K562 (cell line): ENCODE data around the gene FAM200A. TPM values are rescaled to one million over a fixed set of nuclear protein-coding genes. Genes with fewer than 3 reads are reported as not detected.

Experiments
- ATAC-seq: fragments of 200-7000 bp; cut with Tn5 transposase; 3 replicates; pipeline ENCODE4 v1.9.1; 2020; ENCODE audit warnings: moderate library complexity
- BruUV-seq: library from RNA; stranded (reverse); fragments of 400-500 nt; replicated peaks from 2 replicates; lab custom pipeline; 2021; lab: Mats Ljungman, UMichigan
- CTCF ChIA-PET: fragments of 300-600 bp; formaldehyde crosslinking; extraction: SDS; loops from one replicate; lab custom pipeline; 2021; ENCODE audit warnings: low intra/inter-chr PET ratio; lab: Yijun Ruan, JAX
- POLR2A ChIA-PET: fragments of 300-600, 350-650 bp; sonication (Branson Sonifier 250); formaldehyde crosslinking; extraction: SDS; loops from one replicate; lab custom pipeline; 2021; ENCODE audit warnings: antibody characterized with exemption, inconsistent platforms; lab: Yijun Ruan, JAX
- DNase-seq, 4 experiments: peaks; one replicate each; pipeline versions ENCODE4 v3.0.0 to v3.0.0-alpha.2; 2011 to 2018; ENCODE audit warnings: low spot score in 3 of 4, mixed read lengths in 3 of 4; ENCODE audit errors: extremely low read depth in 1 of 4
- FAIRE-seq: peaks from 2 replicates; lab custom pipeline; 2011; peaks lifted over from hg19 to GRCh38; lab: Jason Lieb, UNC
- H2AFZ ChIP-seq: 2 replicates; pipeline ENCODE4 v1.6.0; 2011; ENCODE audit warnings: low read depth, low read length, control low read depth, inconsistent platforms
- H3K27ac ChIP-seq: fragments of 200-600 bp; 3 replicates; pipeline ENCODE4 v1.8.0; 2011; ENCODE audit warnings: low read depth, mild to moderate bottlenecking, control low read depth, inconsistent platforms, low read length, moderate library complexity, mixed read lengths; ENCODE audit errors: extremely low read depth
- H3K27me3 ChIP-seq, 2 experiments: fragments of 300-600 bp in 1 of 2; 2 replicates in 1 of 2; 3 replicates in 1 of 2; pipeline versions ENCODE4 v1.6.0 to v1.8.0; 2011; ENCODE audit warnings: inconsistent platforms in 2 of 2, low read length in 2 of 2, mild to moderate bottlenecking in 1 of 2, mixed read lengths in 1 of 2, moderate library complexity in 1 of 2; ENCODE audit not compliant: control insufficient read depth in 2 of 2, insufficient read depth in 2 of 2
- H3K36me3 ChIP-seq: fragments of 300-600 bp; 3 replicates; pipeline ENCODE4 v1.8.0; 2011; ENCODE audit warnings: mild to moderate bottlenecking, low read length, inconsistent platforms; ENCODE audit not compliant: control insufficient read depth, insufficient read depth
- H3K4me1 ChIP-seq, 2 experiments: fragments of 200-600 bp in 1 of 2; replicated peaks in 1 of 2; 2 replicates in 1 of 2; 3 replicates in 1 of 2; pipeline versions ENCODE4 v1.5.1 to v1.8.0; 2011; ENCODE audit warnings: inconsistent platforms in 2 of 2, low read length in 2 of 2, mild to moderate bottlenecking in 1 of 2, mixed read lengths in 1 of 2, moderate library complexity in 1 of 2; ENCODE audit not compliant: control insufficient read depth in 2 of 2, insufficient read depth in 2 of 2
- H3K4me2 ChIP-seq: 2 replicates; pipeline ENCODE4 v1.6.1; 2011; ENCODE audit warnings: low read length, control low read depth, inconsistent platforms, mixed read lengths; ENCODE audit not compliant: insufficient read depth
- H3K4me3 ChIP-seq: fragments of 200-600 bp; sonication (generic), shearing (Covaris generic); 2 replicates; pipeline ENCODE4 v1.5.1; 2016; ENCODE audit warnings: control low read depth, inconsistent platforms
- H3K79me2 ChIP-seq: fragments of 200-600 bp; 3 replicates; pipeline ENCODE4 v1.8.0; 2011; ENCODE audit warnings: low read length, inconsistent platforms; ENCODE audit not compliant: control insufficient read depth, insufficient read depth
- H3K9ac ChIP-seq, 2 experiments: 2 replicates each; pipeline versions ENCODE4 v1.6.0 to v1.6.1; 2011; ENCODE audit warnings: low read depth in 2 of 2, low read length in 2 of 2, control low read depth in 1 of 2, inconsistent platforms in 1 of 2, mild to moderate bottlenecking in 1 of 2, mixed read lengths in 1 of 2; ENCODE audit not compliant: insufficient read depth in 1 of 2
- H3K9me1 ChIP-seq: one replicate; pipeline ENCODE4 v1.6.0; 2011; ENCODE audit warnings: inconsistent platforms, mild to moderate bottlenecking, low read length, moderate library complexity; ENCODE audit not compliant: control insufficient read depth, insufficient read depth
- H3K9me3 ChIP-seq: replicated peaks from 2 replicates; pipeline ENCODE4 v1.5.1; 2011; ENCODE audit warnings: low read depth, low read length, inconsistent platforms; ENCODE audit not compliant: control insufficient read depth, insufficient read depth
- H4K20me1 ChIP-seq: replicated peaks from 2 replicates; pipeline ENCODE4 v1.6.1; 2011; ENCODE audit warnings: low read length, inconsistent platforms, mixed read lengths; ENCODE audit not compliant: control insufficient read depth, insufficient read depth
- CREBBP ChIP-seq: IDR thresholded peaks from one replicate; pipeline ENCODE4 v1.6.1; 2012; ENCODE audit warnings: low read depth, mild to moderate bottlenecking, control low read depth, inconsistent platforms, low read length
- CSDE1 ChIP-seq, 2 experiments: fragments of 450-650 bp; IDR thresholded peaks; 2 replicates each; pipeline ENCODE4 v1.6.1; 2016; ENCODE audit warnings: mild to moderate bottlenecking in 1 of 2
- EP300 ChIP-seq: IDR thresholded peaks from 2 replicates; pipeline ENCODE4 v1.6.1; 2012; ENCODE audit warnings: low read length, improper control_type of control experiment
- FOXP4 ChIP-seq: sonication (generic); formaldehyde crosslinking; IDR thresholded peaks from 2 replicates; pipeline ENCODE4 v1.8.0; 2022; ENCODE audit warnings: mild to moderate bottlenecking, missing genetic modification reagents, borderline replicate concordance
- ILK ChIP-seq: fragments of 450-650 bp; IDR thresholded peaks from 2 replicates; pipeline ENCODE4 v1.6.1; 2016; ENCODE audit warnings: missing genetic modification characterization, low read depth, mild to moderate bottlenecking, missing compliant biosample characterization, moderate library complexity, borderline replicate concordance
- NELFE ChIP-seq: IDR thresholded peaks from 2 replicates; pipeline ENCODE4 v1.6.1; 2011; ENCODE audit warnings: mild to moderate bottlenecking; ENCODE audit not compliant: insufficient read depth, insufficient read length
- NR2C2 ChIP-seq, 2 experiments: fragments of 200-800 bp in 1 of 2; sonication (Bioruptor generic) in 1 of 2; sonication (generic) in 1 of 2; formaldehyde crosslinking in 1 of 2; IDR thresholded peaks; 2 replicates each; pipeline versions ENCODE4 v1.6.1 to v1.8.0; 2016 to 2022; ENCODE audit warnings: mild to moderate bottlenecking in 1 of 2, missing compliant biosample characterization in 1 of 2, missing genetic modification characterization in 1 of 2, missing genetic modification reagents in 1 of 2
- REST ChIP-seq, 2 experiments: fragments of 450-650 bp; formaldehyde crosslinking in 1 of 2; IDR thresholded peaks; 2 replicates each; pipeline versions ENCODE4 v1.4.0 to v1.6.1; 2014 to 2020; ENCODE audit warnings: mild to moderate bottlenecking in 2 of 2, borderline replicate concordance in 1 of 2, low read depth in 1 of 2
- SREBF2 ChIP-seq: sonication (generic); formaldehyde crosslinking; IDR thresholded peaks from 2 replicates; pipeline ENCODE4 v1.4.0; 2020; ENCODE audit warnings: mild to moderate bottlenecking, missing genetic modification reagents
- TEAD2 ChIP-seq: fragments of 450-650 bp; IDR thresholded peaks from 2 replicates; pipeline ENCODE4 v1.6.1; 2016; ENCODE audit warnings: missing genetic modification characterization, control low read depth, missing compliant biosample characterization
- U2AF2 ChIP-seq: fragments of 200-400 bp; formaldehyde crosslinking; optimal IDR thresholded peaks from 2 replicates; pipeline ENCODE3; 2017; ENCODE audit warnings: low read depth, mild to moderate bottlenecking, low read length
- ZNF41 ChIP-seq: fragments of 250-450 bp; sonication (Bioruptor Pico); conservative IDR thresholded peaks from 2 replicates; pipeline ENCODE4 v1.4.0; 2020; ENCODE audit warnings: mild to moderate bottlenecking
- WGBS: fragments of 100-300 bp; shearing (Covaris generic); methylation state at CpG from one replicate; pipeline ENCODE4 v1.1.6; 2016; ENCODE audit warnings: low coverage, mixed read lengths; ENCODE audit not compliant: insufficient coverage; ENCODE audit errors: missing lambda C conversion rate; 5-methylcytosine and 5-hydroxymethylcytosine counted together
- in situ Hi-C: fragments of 300-500 bp; cut with MboI; formaldehyde crosslinking; loops from 4 replicates; pipeline ENCODE4 v1.15.0; 2018; ENCODE audit warnings: inconsistent platforms, mixed read lengths
- intact Hi-C: fragments of 100-400 bp; cut with micrococcal nuclease; formaldehyde crosslinking; loops from 2 replicates; pipeline ENCODE4 v1.14.2; 2022
- polyA plus RNA-seq, 8 experiments: library from polyadenylated mRNA; depleted of rRNA in 4 of 8; stranded (reverse) in 5 of 8; unstranded in 3 of 8; fragments of >200 nt; fragmentation: Nextera tagmentation in 2 of 8; fragmentation: Illumina TruSeq in 1 of 8; extraction: Ambion mirVana in 2 of 8; extraction: Trizol in 1 of 8; gene quantifications; 2 replicates each; pipeline versions ENCODE4 v1.2.1 to v1.2.3, GENCODE V29; 2011 to 2014; ENCODE audit warnings: inconsistent platforms in 1 of 8, missing spikeins in 1 of 8
- total RNA-seq, 7 experiments: library from RNA; depleted of rRNA in 6 of 7; stranded (reverse); fragments of >200 nt in 6 of 7; fragmentation: Illumina TruSeq in 2 of 7; extraction: Trizol in 2 of 7; gene quantifications; 2 replicates each; pipeline versions ENCODE4 v1.2.1 to v1.2.3, GENCODE V29; 2011 to 2021; ENCODE audit warnings: low replicate concordance in 1 of 7

The FAM200A gene
- total and polyA plus RNA-seq, 9 of the 15 experiments (the other 6 are each of a cell fraction or from before 2014, with no cell fraction given), result 3.3 to 11.2 (median 8.3) TPM

- no peaks in the 10 kb centered on the region for H4K20me1 ChIP-seq
- peaks cover 31% of the 10 kb centered on the region for H3K36me3 ChIP-seq
- POLR2A ChIA-PET, result interaction anchor here (1.0 to 1.4 kb wide), 2 partner anchors 12 to 24 kb away, joined by 4 read pairs; partner anchors contain the start of gene FAM200A
- CTCF ChIA-PET, result no interaction called here
- DNase-seq (no peak), FAIRE-seq (no peak), ATAC-seq (no peak)
- no peak overlapping the region for H3K27ac ChIP-seq
- no peaks in the 10 kb centered on the region for H3K9me1 ChIP-seq
- H3K79me2 ChIP-seq, result no peaks in the 10 kb centered on the region
- no peak overlapping the region for H3K4me2 ChIP-seq
- H3K27me3 ChIP-seq, result no peaks in the 10 kb centered on the region
- intact Hi-C loops (no loop called here), in situ Hi-C loops (no loop called here)
- no peak overlapping the region for H3K4me3 ChIP-seq
- no TSS peak for BruUV-seq
- H2AFZ ChIP-seq, result no peak overlapping the region
- H3K4me1 ChIP-seq, result peaks cover 0 to 17% of the 10 kb centered on the region in 2 experiments; a peak in 2 of 5 replicates
- H3K9me3 ChIP-seq, result no peaks in the 10 kb centered on the region
- H3K9ac ChIP-seq, result no peak overlapping the region
- WGBS, result 81% methylated on average over 3 of the region's 3 CpGs
- no peak for TF ChIP-seq CREBBP
- TF ChIP-seq NELFE, result no peak
- TF ChIP-seq ILK (tag), result no peak
- TF ChIP-seq CSDE1 (IDR thresholded peaks at IDR 0.05), result no peak
- TF ChIP-seq U2AF2, result no peak
- TF ChIP-seq EP300, result no peak
- no peak for TF ChIP-seq NR2C2 (CRISPR knock-in tag; IDR thresholded peaks at IDR 0.05)
- no peak for TF ChIP-seq NR2C2 (tag; IDR thresholded peaks at IDR 0.05)
- no peak for TF ChIP-seq FOXP4 (CRISPR knock-in tag)
- TF ChIP-seq REST (IDR thresholded peaks at IDR 0.05; ENCODE audit: borderline replicate concordance), result no peak
- TF ChIP-seq REST (CRISPR knock-in tag; IDR thresholded peaks at IDR 0.05; ENCODE audit: low read depth), result no peak
- TF ChIP-seq TEAD2 (tag), result no peak
- TF ChIP-seq ZNF41 (CRISPR knock-in tag), result no peak
- TF ChIP-seq SREBF2 (CRISPR knock-in tag), result no peak
Observed at GRCh38 chr7:99576251-99576650, 24.3 kb upstream of the FAM200A start.
